Endothelial cell of umbilical vein (primary cell): Measurements from ENCODE around the gene TTC39A.

ENCODE experiments used
- EZH2 ChIP-seq: IDR thresholded peaks from 2 replicates; pipeline ENCODE4 v1.6.1; 2012; ENCODE audit warnings: borderline replicate concordance, low read depth, mild to moderate bottlenecking, moderate library complexity, low read length, inconsistent platforms; ENCODE audit not compliant: severe bottlenecking
- GATA2 ChIP-seq: IDR thresholded peaks from 2 replicates; pipeline ENCODE4 v1.7.0; 2011; ENCODE audit warnings: low read depth, mild to moderate bottlenecking, moderate library complexity, mixed read lengths, low read length; ENCODE audit not compliant: insufficient read length, insufficient read depth
- JUN ChIP-seq: IDR thresholded peaks from 2 replicates; pipeline ENCODE4 v1.6.1; 2011; ENCODE audit warnings: borderline replicate concordance, low read depth; ENCODE audit not compliant: insufficient read length, insufficient read depth
- MYC ChIP-seq: IDR thresholded peaks from one replicate; pipeline ENCODE4 v1.6.1; 2011; ENCODE audit warnings: mild to moderate bottlenecking, low read depth, low read length
- POLR2A ChIP-seq: IDR thresholded peaks from 2 replicates; pipeline ENCODE4 v1.6.1; 2012; ENCODE audit warnings: low read depth, mild to moderate bottlenecking, control low read depth, low read length
- POLR2AphosphoS5 ChIP-seq: IDR thresholded peaks from 2 replicates; pipeline ENCODE4 v1.6.1; 2012; ENCODE audit warnings: low read depth, mild to moderate bottlenecking, control low read depth, low read length, moderate library complexity; ENCODE audit not compliant: insufficient read depth
- TF ChIP-seq, protein P1 (sequence below), 2 donors: IDR thresholded peaks; 1 replicate in 1 of 2; 2 replicates in 1 of 2; pipeline ENCODE4 v1.5.1; 2011; ENCODE audit warnings: low read length in 2 of 2, mild to moderate bottlenecking in 2 of 2, moderate library complexity in 2 of 2, control low read depth in 1 of 2, inconsistent platforms in 1 of 2, low read depth in 1 of 2; ENCODE audit not compliant: insufficient read depth in 1 of 2; ENCODE audit errors: extremely low read depth in 1 of 2
- TF ChIP-seq, protein P2 (sequence below): IDR thresholded peaks from 2 replicates; pipeline ENCODE4 v1.6.1; 2011; ENCODE audit not compliant: insufficient read depth, insufficient read length

DNA sequence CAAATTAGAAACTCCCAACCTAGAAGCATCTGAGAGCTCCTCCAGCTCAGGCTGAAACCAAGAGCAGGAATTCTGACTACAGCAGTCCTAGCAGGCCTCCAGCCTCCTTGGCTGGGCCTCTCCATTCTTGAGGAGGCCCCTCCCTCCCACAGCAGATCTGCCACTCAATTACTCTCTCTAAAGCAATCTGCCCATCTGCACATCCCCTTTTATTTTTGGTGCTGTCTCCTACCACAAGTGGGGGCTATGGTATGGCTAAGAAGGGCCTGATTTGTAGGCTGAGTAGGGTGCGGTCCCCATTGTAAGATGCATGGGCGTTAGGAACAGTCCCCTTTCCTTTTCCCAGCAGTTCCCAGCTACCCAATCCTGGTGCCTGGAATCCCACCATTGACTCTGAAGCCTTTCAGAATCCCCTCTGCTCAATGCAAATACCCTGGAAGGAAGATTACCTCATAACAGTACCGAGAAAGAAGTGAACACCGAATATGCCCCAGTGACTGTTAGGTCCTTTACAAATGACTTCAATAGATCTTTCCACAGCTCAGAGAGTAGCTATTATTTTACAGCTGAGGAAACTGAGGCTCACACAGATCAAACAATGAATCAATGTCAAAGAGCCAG is 11.6 kb upstream of the TTC39A start:
- no peak for TF ChIP-seq POLR2A
- no peak for TF ChIP-seq JUN
- no peak for TF ChIP-seq MYC
- TF ChIP-seq, protein P1, sequence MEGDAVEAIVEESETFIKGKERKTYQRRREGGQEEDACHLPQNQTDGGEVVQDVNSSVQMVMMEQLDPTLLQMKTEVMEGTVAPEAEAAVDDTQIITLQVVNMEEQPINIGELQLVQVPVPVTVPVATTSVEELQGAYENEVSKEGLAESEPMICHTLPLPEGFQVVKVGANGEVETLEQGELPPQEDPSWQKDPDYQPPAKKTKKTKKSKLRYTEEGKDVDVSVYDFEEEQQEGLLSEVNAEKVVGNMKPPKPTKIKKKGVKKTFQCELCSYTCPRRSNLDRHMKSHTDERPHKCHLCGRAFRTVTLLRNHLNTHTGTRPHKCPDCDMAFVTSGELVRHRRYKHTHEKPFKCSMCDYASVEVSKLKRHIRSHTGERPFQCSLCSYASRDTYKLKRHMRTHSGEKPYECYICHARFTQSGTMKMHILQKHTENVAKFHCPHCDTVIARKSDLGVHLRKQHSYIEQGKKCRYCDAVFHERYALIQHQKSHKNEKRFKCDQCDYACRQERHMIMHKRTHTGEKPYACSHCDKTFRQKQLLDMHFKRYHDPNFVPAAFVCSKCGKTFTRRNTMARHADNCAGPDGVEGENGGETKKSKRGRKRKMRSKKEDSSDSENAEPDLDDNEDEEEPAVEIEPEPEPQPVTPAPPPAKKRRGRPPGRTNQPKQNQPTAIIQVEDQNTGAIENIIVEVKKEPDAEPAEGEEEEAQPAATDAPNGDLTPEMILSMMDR (IDR thresholded peaks at IDR 0.05; ENCODE audit: extremely low read depth in 1 of 2, insufficient read depth in 1 of 2, low read depth in 1 of 2, low read length in 2 of 2), result no peak
- TF ChIP-seq POLR2AphosphoS5, result no peak
- TF ChIP-seq, protein P2, sequence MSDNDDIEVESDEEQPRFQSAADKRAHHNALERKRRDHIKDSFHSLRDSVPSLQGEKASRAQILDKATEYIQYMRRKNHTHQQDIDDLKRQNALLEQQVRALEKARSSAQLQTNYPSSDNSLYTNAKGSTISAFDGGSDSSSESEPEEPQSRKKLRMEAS, result no peak
- TF ChIP-seq EZH2, result no peak
- no peak for TF ChIP-seq GATA2
